ENCODE data around the gene JAK1.

- TF ChIP-seq POLR2A (IDR thresholded peaks at IDR 0.05; ENCODE audit: low read length) = no peak
- no peak for TF ChIP-seq GATA1 (IDR thresholded peaks at IDR 0.05; ENCODE audit: low read depth, low read length)
These were observed 2.9 kb downstream of the JAK1 start for GRCh38 chr1:64963466-64963865.
